G401.6 (cell line): ENCODE results near the gene RGS12.

ENCODE experiments used
- FAIRE-seq: peaks from 2 replicates; lab custom pipeline; 2012; peaks lifted over from hg19 to GRCh38; lab: Jason Lieb, UNC

RGS12 gene

GRCh38 chr4:3292571-3293400, at the start of gene RGS12:
RGS12 (plus strand) TSS chr4:3293021; CDS start chr4:3316171, 23,150 bp downstream.
- no peak for FAIRE-seq

DNA sequence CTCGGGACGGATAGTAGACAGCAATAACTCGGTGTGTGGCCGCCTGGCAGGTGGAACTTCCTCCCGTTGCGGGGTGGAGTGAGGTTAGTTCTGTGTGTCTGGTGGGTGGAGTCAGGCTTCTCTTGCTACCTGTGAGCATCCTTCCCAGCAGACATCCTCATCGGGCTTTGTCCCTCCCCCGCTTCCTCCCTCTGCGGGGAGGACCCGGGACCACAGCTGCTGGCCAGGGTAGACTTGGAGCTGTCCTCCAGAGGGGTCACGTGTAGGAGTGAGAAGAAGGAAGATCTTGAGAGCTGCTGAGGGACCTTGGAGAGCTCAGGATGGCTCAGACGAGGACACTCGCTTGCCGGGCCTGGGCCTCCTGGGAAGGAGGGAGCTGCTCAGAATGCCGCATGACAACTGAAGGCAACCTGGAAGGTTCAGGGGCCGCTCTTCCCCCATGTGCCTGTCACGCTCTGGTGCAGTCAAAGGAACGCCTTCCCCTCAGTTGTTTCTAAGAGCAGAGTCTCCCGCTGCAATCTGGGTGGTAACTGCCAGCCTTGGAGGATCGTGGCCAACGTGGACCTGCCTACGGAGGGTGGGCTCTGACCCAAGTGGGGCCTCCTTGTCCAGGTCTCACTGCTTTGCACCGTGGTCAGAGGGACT, 49.6 kb upstream of the RGS12 start:
- FAIRE-seq: no peak

GRCh38 chr4:3244002-3244401, 48.8 kb upstream of the RGS12 start:
- no peak for FAIRE-seq

- FAIRE-seq: no peak
Measured at GRCh38 chr4:3244747-3245146, 48.1 kb upstream of the RGS12 start.

- FAIRE-seq: no peak
Measured at GRCh38 chr4:3245676-3246075, 47.1 kb upstream of the RGS12 start.

DNA sequence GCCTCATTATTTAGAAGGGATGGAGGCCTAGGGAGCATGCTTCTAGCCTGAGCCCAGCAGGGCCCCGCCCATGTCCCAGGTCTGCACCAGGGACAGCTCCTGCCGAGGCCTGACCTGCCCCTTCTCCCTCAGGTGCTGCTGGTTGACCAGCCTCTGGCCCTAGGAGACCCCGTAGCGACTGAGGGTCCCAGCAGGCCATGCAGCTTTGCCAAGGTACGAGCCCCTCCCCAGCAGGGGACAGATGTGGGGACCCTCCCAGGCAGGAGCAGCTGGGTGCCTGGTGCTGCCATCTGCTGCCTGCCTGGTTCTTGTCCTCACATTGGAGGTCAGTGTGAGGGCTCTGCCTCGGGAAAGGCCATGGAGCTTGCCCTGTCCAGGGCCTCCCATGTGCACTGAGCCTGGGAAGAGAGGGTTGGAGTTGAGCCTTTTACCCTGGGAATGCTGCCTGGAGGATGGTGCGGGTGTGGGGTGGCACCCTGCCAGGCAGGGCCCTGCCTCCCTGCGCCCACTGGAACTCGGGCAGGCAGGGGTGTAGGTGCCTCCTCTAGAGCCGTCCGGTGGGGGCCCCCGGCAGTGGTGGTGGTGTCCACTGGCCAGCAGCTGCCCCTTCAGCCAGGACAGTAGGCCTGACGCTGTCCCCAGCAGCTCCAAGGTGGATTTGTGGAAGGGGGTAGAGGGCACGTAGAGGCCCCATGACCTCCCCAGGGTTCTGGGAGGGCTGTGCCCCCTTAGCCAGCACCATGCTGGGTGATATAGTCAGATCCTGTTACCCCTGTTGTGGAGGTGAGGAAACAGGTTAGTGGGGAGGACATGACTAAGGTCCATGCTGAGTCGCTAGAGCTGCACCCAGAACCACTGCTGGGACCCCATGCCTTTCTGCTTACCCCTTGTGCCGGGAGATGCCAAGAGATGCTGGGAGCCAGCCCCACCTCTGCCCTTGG, 46.1 kb upstream of the RGS12 start:
- FAIRE-seq: no peak

GRCh38 chr4:3247399-3248177, 45.2 kb upstream of the RGS12 start:
- FAIRE-seq: no peak

DNA sequence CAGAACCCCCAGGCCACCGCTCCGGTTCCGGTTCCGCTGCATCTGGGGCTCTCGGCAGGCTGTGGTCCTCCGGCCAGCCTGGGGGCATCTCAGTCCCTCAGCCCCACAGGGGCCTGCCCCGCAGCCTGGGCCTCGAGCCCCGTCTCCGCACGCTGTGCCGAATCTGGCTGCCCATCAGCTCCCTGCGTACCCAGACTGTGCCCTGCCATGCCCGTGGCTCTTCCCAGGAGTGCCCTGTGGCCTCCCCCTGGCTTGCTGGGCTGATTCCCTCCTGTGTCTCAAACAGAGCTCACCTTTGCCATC, 44.7 kb upstream of the RGS12 start:
- FAIRE-seq: no peak

DNA sequence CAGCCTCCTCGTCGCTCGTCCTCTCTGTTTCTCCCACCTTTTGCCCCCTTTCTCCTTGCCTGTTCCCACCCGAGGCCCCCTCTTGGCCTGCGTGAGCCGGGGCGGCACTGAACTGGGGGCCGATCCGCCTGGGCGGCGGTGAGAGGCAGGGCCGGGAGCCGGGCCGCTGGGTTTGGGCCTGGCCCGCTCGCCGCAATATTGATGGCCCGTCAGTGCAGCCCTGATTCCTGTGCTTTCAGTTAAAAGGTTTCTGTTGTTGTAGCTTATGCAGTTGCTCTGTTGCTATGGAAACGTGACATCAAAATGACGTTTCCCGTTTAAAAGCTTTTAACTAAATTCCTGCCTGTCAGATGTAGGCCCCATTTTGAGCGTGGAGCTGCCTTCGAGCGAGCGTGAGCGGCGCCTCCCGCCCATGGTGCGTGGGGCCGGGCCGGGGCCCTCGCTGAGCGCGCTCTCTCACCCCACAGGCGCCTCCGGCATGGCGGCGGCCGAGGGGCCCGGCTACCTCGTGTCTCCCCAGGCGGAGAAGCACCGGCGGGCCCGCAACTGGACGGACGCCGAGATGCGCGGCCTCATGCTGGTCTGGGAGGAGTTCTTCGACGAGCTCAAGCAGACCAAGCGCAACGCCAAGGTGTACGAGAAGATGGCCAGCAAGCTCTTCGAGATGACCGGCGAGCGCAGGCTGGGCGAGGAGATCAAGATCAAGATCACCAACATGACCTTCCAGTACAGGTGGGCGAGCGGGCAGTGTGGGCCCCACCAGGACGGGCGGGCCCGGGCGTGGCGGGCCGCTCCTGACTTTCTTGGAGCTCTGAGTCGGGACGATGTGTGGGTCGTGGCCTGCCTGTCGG, 43.8 kb upstream of the RGS12 start, which contains the start of gene MSANTD1:
MSANTD1 (plus strand) TSS at position 349 of the 851 bp plus-strand sequence; CDS start at position 413, 64 bp downstream.
- FAIRE-seq: no peak

DNA sequence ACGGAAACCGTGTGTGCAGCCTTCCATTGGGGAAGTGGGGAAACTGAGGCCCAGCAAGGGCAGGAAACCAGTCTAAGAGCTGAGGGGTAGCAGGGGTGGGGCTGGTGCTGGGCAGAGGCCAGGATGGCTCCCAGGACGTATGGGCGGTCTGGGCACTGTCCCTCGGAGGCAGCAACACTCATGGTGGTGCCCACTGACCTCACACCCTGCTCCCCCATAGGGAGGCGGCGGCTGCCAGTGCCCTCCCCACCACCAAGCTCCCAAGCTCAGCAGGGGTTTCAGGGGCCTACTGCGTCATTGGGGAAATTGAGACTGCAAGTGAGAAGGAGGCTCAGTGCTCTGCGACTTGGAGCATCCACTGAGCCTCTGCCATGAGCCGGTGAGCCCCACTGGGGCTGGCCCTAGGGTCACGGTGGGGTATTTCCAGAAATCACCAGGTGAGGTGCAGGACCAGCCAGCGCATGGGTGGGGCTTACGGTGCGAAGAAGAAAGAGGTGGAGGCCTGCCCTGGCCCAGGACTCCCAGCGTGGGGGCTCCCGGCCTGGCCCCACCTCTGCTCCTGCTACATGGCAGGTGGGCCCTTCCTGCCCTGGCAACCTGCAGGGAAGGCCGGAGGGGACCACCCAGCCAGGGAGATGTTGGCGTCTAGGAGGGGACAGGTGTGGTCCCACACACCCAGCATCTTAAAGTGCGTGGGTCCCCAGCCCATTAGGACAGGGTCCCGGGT, 42.9 kb upstream of the RGS12 start:
- FAIRE-seq: no peak

- no peak for FAIRE-seq
Measured at GRCh38 chr4:3250438-3250955, 42.3 kb upstream of the RGS12 start.

- no peak for FAIRE-seq
Measured at GRCh38 chr4:3250956-3251690, 41.7 kb upstream of the RGS12 start.

DNA sequence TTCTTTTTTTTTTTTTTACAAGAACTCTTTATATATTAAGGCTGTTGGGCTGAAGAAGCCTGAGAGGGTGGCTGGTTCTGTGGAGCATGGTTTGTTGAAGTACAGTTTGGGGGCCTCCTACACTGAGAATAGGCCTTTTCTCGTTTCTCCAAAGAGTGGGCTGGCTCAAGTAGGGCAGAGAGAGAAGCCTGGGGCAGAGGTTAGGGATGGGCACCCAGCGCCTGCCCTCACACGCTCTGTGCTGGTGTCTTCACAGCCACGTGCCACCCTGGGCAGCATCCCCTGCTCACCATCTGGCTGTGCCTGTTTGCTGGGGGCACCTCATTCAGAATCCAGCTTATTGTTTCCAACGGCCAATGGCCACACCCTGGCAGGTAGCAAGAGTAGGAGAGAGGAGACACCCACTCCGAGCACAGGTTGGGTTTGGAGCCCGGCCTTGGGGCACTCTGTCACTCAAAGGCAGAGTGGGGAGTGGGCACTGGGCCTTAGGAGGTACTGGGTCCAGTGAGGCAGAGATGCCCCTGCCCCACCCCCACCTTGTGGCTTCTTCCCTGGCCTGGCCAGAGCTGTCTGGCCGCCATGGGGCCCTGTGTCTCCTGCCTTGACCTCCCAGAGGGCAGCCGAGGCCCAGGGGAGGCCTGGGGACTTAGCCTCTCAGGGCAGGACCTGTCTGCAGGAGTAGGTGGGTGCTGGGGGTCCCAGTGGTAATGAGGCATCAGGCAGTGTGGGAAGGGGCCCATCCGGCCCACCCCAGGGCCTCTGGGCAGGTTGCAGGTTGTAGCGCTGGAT, 40.9 kb upstream of the RGS12 start:
- FAIRE-seq: no peak

DNA sequence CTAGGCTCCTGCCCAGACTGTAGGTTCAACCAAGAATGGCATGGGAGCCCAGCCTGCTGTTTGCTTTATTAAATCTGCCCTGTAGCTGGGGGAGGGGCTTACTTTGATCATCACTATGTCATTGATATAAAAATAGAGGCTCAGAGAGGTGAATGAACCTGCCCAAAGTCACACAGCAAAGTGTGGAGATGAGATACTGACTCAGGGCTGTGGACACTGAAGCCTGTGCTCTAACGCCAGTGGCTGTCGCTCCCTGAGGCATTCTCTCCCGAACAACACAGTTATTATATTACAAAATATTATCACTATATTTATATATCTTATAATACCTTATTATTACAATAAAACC, 40.4 kb upstream of the RGS12 start:
- no peak for FAIRE-seq

DNA sequence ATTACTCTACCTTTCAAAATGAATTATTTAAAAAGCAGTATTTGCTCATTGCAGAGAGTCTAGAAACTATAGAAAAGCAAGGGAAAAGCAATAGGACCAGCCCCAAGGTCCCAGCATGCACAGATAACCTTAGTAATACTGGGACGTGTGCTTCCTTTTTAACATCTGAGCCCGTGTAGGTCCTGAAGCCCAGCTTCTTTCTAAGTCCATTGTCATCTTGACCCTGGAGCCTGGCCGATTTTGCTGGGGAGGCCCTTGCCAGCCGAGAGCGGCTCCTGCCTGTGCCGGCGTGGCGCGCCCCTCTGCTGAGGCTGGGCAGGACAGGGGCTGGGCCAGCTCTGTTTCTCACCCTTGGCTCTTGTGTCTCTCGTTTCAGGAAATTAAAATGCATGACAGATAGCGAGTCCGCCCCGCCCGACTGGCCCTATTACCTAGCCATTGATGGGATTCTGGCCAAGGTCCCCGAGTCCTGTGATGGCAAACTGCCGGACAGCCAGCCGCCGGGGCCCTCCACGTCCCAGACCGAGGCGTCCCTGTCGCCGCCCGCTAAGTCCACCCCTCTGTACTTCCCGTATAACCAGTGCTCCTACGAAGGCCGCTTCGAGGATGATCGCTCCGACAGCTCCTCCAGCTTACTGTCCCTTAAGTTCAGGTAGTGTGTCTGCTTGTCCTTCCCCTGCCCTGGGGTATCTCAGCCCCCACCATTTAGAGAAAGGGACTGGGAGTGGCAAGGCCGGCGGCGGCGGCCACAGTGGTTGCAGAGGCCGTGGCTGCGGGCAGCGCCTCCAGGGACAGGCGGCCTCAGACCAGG, 39.8 kb upstream of the RGS12 start:
- FAIRE-seq: no peak

- FAIRE-seq: no peak
Measured at GRCh38 chr4:3253808-3254207, 39.0 kb upstream of the RGS12 start.

GRCh38 chr4:3254302-3255131, 38.3 kb upstream of the RGS12 start:
- no peak for FAIRE-seq
